ENCODE results near the gene GLI2.

GRCh38 chr2:120754067-120754960 lies 18.6 kb downstream of the GLI2 start:
- TF ChIP-seq ZNF384 (IDR thresholded peaks at IDR 0.05) (no peak), NFRKB (IDR thresholded peaks at IDR 0.05) (no peak), HDGF (IDR thresholded peaks at IDR 0.05; ENCODE audit: borderline replicate concordance) (no peak), FOXM1 (IDR thresholded peaks at IDR 0.05; ENCODE audit: borderline replicate concordance) (no peak), ELF4 (IDR thresholded peaks at IDR 0.05) (no peak), SP1 (IDR thresholded peaks at IDR 0.05) (no peak), SUZ12 (IDR thresholded peaks at IDR 0.05) (no peak)
